HL-60 (cell line): ENCODE measurements around the gene IFIT5.

Experiments
- DNase-seq, 2 experiments: peaks; one replicate each; pipeline ENCODE4 v3.0.0-alpha.2; 2010 to 2020; ENCODE audit warnings: low read depth in 1 of 2, low spot score in 1 of 2
- H3K27ac ChIP-seq: fragments of 250-450 bp; sonication (Bioruptor Pico); replicated peaks from 2 replicates; pipeline ENCODE4 v1.5.1; 2020; ENCODE audit warnings: mild to moderate bottlenecking, moderate library complexity
- H3K27me3 ChIP-seq: fragments of 250-450 bp; sonication (Bioruptor Pico); 2 replicates; pipeline ENCODE4 v1.5.1; 2021; ENCODE audit warnings: mild to moderate bottlenecking, moderate library complexity; ENCODE audit not compliant: insufficient read depth, poor library complexity, severe bottlenecking
- H3K4me3 ChIP-seq: replicated peaks from 2 replicates; pipeline ENCODE4 v1.5.1; 2011; ENCODE audit warnings: mild to moderate bottlenecking, control low read depth, low read length; ENCODE audit not compliant: insufficient read depth
- GABPA ChIP-seq: IDR thresholded peaks from 2 replicates; pipeline ENCODE4 v1.6.1; 2012; ENCODE audit warnings: low read depth
- POLR2AphosphoS5 ChIP-seq: IDR thresholded peaks from 2 replicates; pipeline ENCODE4 v1.6.1; 2012; ENCODE audit warnings: low read depth
- REST ChIP-seq: IDR thresholded peaks from 2 replicates; pipeline ENCODE4 v1.6.1; 2012; ENCODE audit warnings: low read depth; ENCODE audit not compliant: insufficient replicate concordance
- SPI1 ChIP-seq: IDR thresholded peaks from 2 replicates; pipeline ENCODE4 v1.6.1; 2012; ENCODE audit warnings: low read depth, mild to moderate bottlenecking, borderline replicate concordance
- TF ChIP-seq, protein P1 (sequence below): IDR thresholded peaks from one replicate; pipeline ENCODE4 v1.5.1; 2011; ENCODE audit warnings: low read length, control low read depth, inconsistent platforms; ENCODE audit not compliant: insufficient read depth

The IFIT5 gene

DNA sequence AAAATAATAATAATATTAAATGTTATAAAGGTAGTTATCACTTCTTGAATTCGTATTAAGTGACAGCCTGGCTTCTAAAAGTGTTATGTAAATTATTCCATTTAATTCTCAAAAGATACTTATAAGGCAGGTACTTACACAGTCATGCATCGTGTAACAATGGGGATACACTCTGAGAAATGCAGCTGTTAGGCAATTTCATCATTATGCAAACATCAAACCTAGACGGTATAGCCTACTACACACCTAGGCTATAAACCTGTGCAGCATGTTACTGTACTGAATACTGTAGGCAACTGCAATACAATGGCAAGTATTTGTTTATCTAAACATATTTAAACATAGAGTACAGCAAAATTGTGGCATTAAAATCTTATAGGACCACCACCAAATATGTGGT lies 20.5 kb upstream of the IFIT5 start:
- Histone ChIP-seq H3K4me3 (no peak overlapping the region), H3K27me3 (no peaks in the 10 kb centered on the region), H3K27ac (no peak overlapping the region)
- TF ChIP-seq REST (no peak), SPI1 (no peak), POLR2AphosphoS5 (no peak), GABPA (no peak)
- TF ChIP-seq, protein P1, sequence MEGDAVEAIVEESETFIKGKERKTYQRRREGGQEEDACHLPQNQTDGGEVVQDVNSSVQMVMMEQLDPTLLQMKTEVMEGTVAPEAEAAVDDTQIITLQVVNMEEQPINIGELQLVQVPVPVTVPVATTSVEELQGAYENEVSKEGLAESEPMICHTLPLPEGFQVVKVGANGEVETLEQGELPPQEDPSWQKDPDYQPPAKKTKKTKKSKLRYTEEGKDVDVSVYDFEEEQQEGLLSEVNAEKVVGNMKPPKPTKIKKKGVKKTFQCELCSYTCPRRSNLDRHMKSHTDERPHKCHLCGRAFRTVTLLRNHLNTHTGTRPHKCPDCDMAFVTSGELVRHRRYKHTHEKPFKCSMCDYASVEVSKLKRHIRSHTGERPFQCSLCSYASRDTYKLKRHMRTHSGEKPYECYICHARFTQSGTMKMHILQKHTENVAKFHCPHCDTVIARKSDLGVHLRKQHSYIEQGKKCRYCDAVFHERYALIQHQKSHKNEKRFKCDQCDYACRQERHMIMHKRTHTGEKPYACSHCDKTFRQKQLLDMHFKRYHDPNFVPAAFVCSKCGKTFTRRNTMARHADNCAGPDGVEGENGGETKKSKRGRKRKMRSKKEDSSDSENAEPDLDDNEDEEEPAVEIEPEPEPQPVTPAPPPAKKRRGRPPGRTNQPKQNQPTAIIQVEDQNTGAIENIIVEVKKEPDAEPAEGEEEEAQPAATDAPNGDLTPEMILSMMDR, result no peak
- DNase-seq, result no peak

DNA sequence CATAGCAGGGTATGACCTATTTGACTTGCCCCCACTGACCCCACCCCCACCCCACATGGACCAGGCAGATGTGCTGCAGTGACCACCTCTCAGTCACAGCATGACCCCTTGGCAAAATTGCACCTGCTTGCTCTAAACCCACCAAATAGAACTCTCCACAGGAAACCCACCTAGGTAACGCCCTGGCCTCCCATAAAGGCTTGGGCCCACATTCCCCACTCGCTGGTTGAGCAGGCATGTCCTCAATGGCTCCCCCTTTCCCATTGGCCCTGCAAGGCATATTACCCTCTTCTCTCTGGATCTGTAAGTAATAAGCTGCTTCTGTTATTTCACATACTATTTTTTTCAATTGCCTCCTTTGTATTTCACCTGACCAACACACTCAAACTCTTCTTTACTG lies 19.2 kb upstream of the IFIT5 start:
- TF ChIP-seq REST (no peak), SPI1 (no peak), POLR2AphosphoS5 (no peak), GABPA (no peak)
- TF ChIP-seq, protein P1, result no peak

DNA sequence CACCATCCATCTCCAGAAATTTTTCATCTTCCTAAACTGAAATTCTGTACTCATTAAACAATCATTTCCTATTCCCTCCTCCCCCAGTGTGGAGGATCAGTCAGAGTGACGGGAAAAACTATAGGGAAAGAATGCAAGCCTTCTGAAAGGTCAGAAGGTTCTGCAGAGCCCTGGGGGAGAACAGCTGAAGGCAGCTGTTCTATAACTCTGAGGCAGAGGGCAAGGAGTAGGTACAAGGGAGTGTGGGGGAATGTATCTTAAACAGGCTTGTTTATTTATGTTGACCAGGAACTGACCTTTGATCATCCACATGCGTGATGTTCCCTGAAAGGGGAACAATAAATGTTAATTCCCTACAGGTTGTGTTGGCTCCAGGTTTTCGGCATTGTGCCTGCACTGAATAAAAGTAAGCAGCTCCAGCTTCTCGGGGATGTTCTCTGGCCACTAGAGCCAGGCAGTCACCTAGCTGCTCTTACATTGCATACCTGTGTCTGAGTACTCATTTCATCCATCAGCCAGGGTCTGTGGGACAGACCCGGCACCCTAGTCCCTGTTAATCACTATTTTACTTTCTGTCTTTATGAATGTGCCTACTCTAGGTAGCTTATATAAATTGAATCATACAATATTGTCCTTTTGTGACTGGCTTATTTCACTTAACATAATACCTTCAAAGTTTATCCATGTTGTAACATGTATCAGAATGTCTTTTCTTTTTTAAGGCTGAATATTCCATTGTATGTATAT lies 16.2 kb upstream of the IFIT5 start:
- no peak overlapping the region for H3K27ac ChIP-seq
- TF ChIP-seq POLR2AphosphoS5 (no peak), SPI1 (no peak), REST (no peak), GABPA (no peak)
- TF ChIP-seq, protein P1, result no peak

More for the DNA sequence above, 19.2 kb upstream of the IFIT5 start:
- no peak overlapping the region for H3K4me3 ChIP-seq
- no peak overlapping the region for H3K27ac ChIP-seq
- H3K27me3 ChIP-seq, result no peaks in the 10 kb centered on the region
- no peak for DNase-seq

More for the DNA sequence above, 16.2 kb upstream of the IFIT5 start:
- H3K27me3 ChIP-seq, result no peaks in the 10 kb centered on the region
- H3K4me3 ChIP-seq, result no peak overlapping the region
- DNase-seq, result no peak
